Smooth muscle cell (in vitro differentiated cells): Measurements from ENCODE around the gene RRM2. TPM values are rescaled to one million over a fixed set of nuclear protein-coding genes. Genes with fewer than 3 reads are reported as not detected.

Experiments used
- DNase-seq: peaks from one replicate; lab custom pipeline; 2025; ENCODE audit not compliant: unreplicated experiment; lab: John Stamatoyannopoulos, UW
- H2AFZ ChIP-seq: fragments of 200-600 bp; sonication (generic); 2 replicates; pipeline ENCODE4 v1.6.0; 2016; ENCODE audit warnings: antibody characterized with exemption, low read depth, mild to moderate bottlenecking
- H3F3A ChIP-seq: fragments of 200-600 bp; sonication (generic); 2 replicates; pipeline ENCODE4 v1.6.0; 2017; ENCODE audit warnings: antibody characterized with exemption, low read depth
- H3K27ac ChIP-seq: fragments of 200-600 bp; sonication (generic); 2 replicates; pipeline ENCODE4 v1.5.1; 2016; ENCODE audit warnings: low read depth, mild to moderate bottlenecking
- H3K27me3 ChIP-seq: fragments of 200-600 bp; sonication (generic); 2 replicates; pipeline ENCODE4 v1.6.1; 2016; ENCODE audit warnings: low read depth, mild to moderate bottlenecking
- H3K36me3 ChIP-seq: fragments of 200-600 bp; sonication (generic); 2 replicates; pipeline ENCODE4 v1.5.1; 2016; ENCODE audit warnings: low read depth
- H3K4me1 ChIP-seq: fragments of 200-600 bp; sonication (generic); 2 replicates; pipeline ENCODE4 v1.5.1; 2016; ENCODE audit warnings: low read depth
- H3K4me2 ChIP-seq: fragments of 200-600 bp; sonication (generic); 2 replicates; pipeline ENCODE4 v1.6.0; 2016; ENCODE audit warnings: mild to moderate bottlenecking
- H3K4me3 ChIP-seq: fragments of 200-600 bp; sonication (generic); 2 replicates; pipeline ENCODE4 v1.5.1; 2016; ENCODE audit warnings: mild to moderate bottlenecking
- H3K79me2 ChIP-seq: fragments of 200-600 bp; sonication (generic); 2 replicates; pipeline ENCODE4 v1.6.0; 2016; ENCODE audit warnings: low read depth, mild to moderate bottlenecking
- H3K9ac ChIP-seq: fragments of 200-600 bp; sonication (generic); 2 replicates; pipeline ENCODE4 v1.6.0; 2016; ENCODE audit warnings: low read depth
- H3K9me3 ChIP-seq: fragments of 200-600 bp; sonication (generic); replicated peaks from 2 replicates; pipeline ENCODE4 v1.5.1; 2016; ENCODE audit warnings: low read depth
- H4K20me1 ChIP-seq: fragments of 200-600 bp; sonication (generic); 2 replicates; pipeline ENCODE4 v1.6.0; 2016; ENCODE audit warnings: low read depth
- CTCF ChIP-seq: fragments of 200-600 bp; sonication (generic); IDR thresholded peaks from 2 replicates; pipeline ENCODE4 v1.5.1; 2017; ENCODE audit warnings: borderline replicate concordance, mild to moderate bottlenecking, antibody characterized with exemption; ENCODE audit not compliant: insufficient read depth, poor library complexity, severe bottlenecking
- WGBS: methylation state at CpG from one replicate; pipeline ENCODE4 v1.1.7; 2016; ENCODE audit warnings: low lambda C conversion rate; 5-methylcytosine and 5-hydroxymethylcytosine counted together
- polyA plus RNA-seq: library from polyadenylated mRNA; unstranded; fragments of >200 nt; fragmentation: Nextera tagmentation; extraction: Ambion mirVana; gene quantifications from 2 replicates; pipeline ENCODE4 v1.2.1, GENCODE V29; 2016
- total RNA-seq: library from RNA; depleted of rRNA; stranded (reverse); fragments of >200 nt; gene quantifications from 2 replicates; pipeline ENCODE4 v1.2.3, GENCODE V29; 2014

Gene RRM2
- total and polyA plus RNA-seq, 2 experiments from 2014 or later, result 22.7 to 102 TPM

DNA sequence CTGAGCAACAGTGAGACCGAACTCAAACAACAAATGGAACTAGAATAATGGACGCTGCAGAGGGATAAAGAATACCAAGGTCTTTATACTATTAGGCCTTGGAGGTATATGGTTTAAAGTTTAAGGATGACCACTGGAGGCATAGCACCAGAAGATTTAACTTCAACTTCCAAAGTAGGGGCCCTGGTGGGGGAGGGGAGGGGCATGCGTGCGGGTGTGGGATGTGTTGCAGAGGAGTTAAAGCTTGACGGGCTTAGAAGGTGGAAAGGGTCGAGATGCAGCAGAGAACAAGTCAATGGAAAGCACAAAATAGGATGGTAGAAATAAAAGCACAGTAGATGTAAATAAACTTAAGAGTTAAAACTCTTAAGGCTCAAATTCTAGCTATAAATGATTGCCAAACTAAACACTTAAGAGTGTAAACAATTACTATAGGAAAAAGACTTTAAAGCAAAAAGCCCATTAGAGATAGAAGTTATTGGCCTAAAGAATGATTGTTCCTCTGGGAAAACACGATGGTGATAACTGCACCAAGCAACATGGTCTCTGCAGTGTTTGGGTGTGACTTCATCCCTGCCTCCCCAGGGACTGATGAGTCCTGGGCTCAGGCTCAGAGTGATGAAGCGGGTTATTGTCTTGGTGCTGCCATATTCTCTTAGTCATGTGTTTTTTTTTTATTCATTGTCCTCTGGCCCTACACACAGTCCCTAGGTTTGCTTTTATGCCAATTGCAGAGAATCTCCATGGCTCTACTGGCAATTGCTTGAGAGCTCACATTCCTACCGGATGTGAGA is 13.0 kb downstream of the RRM2 start:
- H2AFZ ChIP-seq, result no peak overlapping the region
- DNase-seq, result no peak
- H3K9ac ChIP-seq, result no peak overlapping the region
- no peak for TF ChIP-seq CTCF
- no peaks in the 10 kb centered on the region for H4K20me1 ChIP-seq
- no peaks in the 10 kb centered on the region for H3K36me3 ChIP-seq
- no peaks in the 10 kb centered on the region for H3F3A ChIP-seq
- no peak overlapping the region for H3K4me3 ChIP-seq
- H3K4me1 ChIP-seq, result no peaks in the 10 kb centered on the region
- no peak overlapping the region for H3K4me2 ChIP-seq
- no peaks in the 10 kb centered on the region for H3K9me3 ChIP-seq
- no peak overlapping the region for H3K27ac ChIP-seq
- no peaks in the 10 kb centered on the region for H3K27me3 ChIP-seq
- H3K79me2 ChIP-seq, result no peaks in the 10 kb centered on the region
- 88% methylated on average over 9 of the region's 9 CpGs for WGBS

DNA sequence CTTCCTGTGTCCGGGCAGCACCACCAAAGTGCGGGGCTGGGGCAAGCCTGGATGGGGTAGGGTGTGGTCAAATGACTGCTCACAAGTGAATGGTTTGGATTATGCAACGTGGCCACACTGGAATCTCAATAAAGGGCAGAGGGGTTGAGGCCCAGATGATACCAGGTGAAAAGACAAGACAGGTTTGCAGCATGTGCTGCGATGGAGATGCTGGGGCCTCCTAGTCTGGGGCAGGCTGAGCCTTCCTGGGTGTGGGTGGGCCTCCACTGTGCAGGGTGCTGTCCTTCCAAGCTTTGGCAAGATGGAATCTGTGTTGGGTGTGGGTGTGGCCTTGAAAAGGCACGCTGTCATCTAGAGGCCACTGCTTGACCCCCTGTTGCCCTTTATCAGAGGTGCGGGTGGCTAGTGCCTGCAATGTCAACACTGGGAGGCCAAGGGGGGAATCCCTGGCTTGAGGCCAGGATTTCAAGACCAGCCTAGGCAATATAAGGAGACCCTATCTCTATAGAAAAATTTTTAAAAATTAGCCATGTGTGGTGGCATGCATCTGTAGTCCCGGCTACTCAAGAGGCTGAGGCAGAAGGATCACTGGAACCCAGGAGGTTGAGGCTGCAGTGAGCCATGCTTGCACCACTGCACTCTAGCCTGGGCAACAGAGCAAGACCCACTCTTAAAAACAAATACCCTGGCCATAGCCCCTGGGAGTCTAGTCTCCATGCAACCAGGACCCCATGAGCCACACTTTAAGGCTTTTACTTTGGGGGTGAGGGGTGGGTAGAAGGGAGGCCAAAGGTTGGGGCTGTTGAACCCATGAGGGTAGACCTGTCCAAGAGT is 13.8 kb downstream of the RRM2 start:
- H3K79me2 ChIP-seq, result no peaks in the 10 kb centered on the region
- no peak for TF ChIP-seq CTCF
- WGBS, result 84% methylated on average over 7 of the region's 7 CpGs

GRCh38 chr2:10137053-10137843 is 14.7 kb downstream of the RRM2 start:
- H3K27ac ChIP-seq, result no peak overlapping the region
- no peak overlapping the region for H3K9ac ChIP-seq
- no peak overlapping the region for H2AFZ ChIP-seq
- 79% methylated on average over 10 of the region's 10 CpGs for WGBS
- H3K4me2 ChIP-seq, result no peak overlapping the region
- no peak for DNase-seq
- H3K36me3 ChIP-seq, result no peaks in the 10 kb centered on the region
- TF ChIP-seq CTCF, result no peak
- no peaks in the 10 kb centered on the region for H3F3A ChIP-seq
- H3K79me2 ChIP-seq, result no peaks in the 10 kb centered on the region
- no peaks in the 10 kb centered on the region for H4K20me1 ChIP-seq
- no peaks in the 10 kb centered on the region for H3K27me3 ChIP-seq
- H3K9me3 ChIP-seq, result no peaks in the 10 kb centered on the region
- H3K4me3 ChIP-seq, result no peak overlapping the region
- no peaks in the 10 kb centered on the region for H3K4me1 ChIP-seq

More for the DNA sequence above, 13.8 kb downstream of the RRM2 start:
- Histone ChIP-seq H3K27me3 (no peaks in the 10 kb centered on the region), H3K4me1 (no peaks in the 10 kb centered on the region), H3K4me3 (no peak overlapping the region), H3K9me3 (no peaks in the 10 kb centered on the region), H3K27ac (no peak overlapping the region), H3K4me2 (no peak overlapping the region), H2AFZ (no peak overlapping the region), H3K36me3 (no peaks in the 10 kb centered on the region), H4K20me1 (no peaks in the 10 kb centered on the region), H3K9ac (no peak overlapping the region), H3F3A (no peaks in the 10 kb centered on the region)
- DNase-seq, result no peak
